ENCODE measurements around the gene PRDM11.

DNA sequence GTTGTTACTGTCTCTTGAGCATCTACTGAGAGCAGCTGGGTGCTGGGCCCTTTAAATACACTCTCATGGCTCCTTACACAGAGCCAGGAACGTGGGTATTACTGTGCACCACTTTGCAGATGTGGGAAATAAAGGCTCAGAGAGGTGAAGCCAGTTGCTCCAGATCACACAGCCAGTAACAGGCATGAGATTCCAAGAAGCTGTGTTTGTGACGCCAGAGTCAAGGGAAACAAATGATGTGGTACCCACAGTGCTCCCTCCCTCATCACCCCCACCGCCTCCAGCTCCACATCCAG is 1.4 kb upstream of the PRDM11 start:
- TF ChIP-seq, protein P1, sequence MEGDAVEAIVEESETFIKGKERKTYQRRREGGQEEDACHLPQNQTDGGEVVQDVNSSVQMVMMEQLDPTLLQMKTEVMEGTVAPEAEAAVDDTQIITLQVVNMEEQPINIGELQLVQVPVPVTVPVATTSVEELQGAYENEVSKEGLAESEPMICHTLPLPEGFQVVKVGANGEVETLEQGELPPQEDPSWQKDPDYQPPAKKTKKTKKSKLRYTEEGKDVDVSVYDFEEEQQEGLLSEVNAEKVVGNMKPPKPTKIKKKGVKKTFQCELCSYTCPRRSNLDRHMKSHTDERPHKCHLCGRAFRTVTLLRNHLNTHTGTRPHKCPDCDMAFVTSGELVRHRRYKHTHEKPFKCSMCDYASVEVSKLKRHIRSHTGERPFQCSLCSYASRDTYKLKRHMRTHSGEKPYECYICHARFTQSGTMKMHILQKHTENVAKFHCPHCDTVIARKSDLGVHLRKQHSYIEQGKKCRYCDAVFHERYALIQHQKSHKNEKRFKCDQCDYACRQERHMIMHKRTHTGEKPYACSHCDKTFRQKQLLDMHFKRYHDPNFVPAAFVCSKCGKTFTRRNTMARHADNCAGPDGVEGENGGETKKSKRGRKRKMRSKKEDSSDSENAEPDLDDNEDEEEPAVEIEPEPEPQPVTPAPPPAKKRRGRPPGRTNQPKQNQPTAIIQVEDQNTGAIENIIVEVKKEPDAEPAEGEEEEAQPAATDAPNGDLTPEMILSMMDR (conservative IDR thresholded peaks at IDR 0.05; ENCODE audit: low read depth, low read length) = no peak
- no peak for TF ChIP-seq EZH2 (IDR thresholded peaks at IDR 0.05; ENCODE audit: borderline replicate concordance, low read depth, low read length, poor library complexity, severe bottlenecking)

All from A673 (cell line).